ENCODE data around the gene RAD51B. TPM values are rescaled to one million over a fixed set of nuclear protein-coding genes. Genes with fewer than 3 reads are reported as not detected.
A peak's percentile ranks its signal among the peaks of the same experiment; 100 is the strongest.

The RAD51B gene
- total RNA-seq, 4 donors from 2014 or later = 12.6 to 26.4 (median 16.7) TPM

GRCh38 chr14:68316078-68316868 is 496.7 kb downstream of the RAD51B start:
- Histone ChIP-seq H3K36me3 (no peaks in the 10 kb centered on the region), H3K27ac (no peak overlapping the region), H3K9me3 (no peaks in the 10 kb centered on the region), H3K4me3 (no peak overlapping the region), H3K4me1 (peaks cover 0 to 72% (median 14%) of the 10 kb centered on the region in 4 donors), H3K27me3 (no peaks in the 10 kb centered on the region)
- TF ChIP-seq CTCF (IDR thresholded peaks at IDR 0.05) = no peak
- no peak for TF ChIP-seq EP300 (IDR thresholded peaks at IDR 0.05)
- no peak for TF ChIP-seq POLR2A (IDR thresholded peaks at IDR 0.05)
- DNase-seq (ENCODE audit: low spot score in 2 of 2) = no peak
- 61 to 66% methylated on average over 7 of the region's 7 CpGs for WGBS, 2 donors

- TF ChIP-seq EP300 (IDR thresholded peaks at IDR 0.05) (no peak), CTCF (IDR thresholded peaks at IDR 0.05) (no peak), POLR2A (IDR thresholded peaks at IDR 0.05) (no peak)
- DNase-seq (ENCODE audit: low spot score in 2 of 2) = no peak
- Histone ChIP-seq H3K4me1 (peaks cover 0 to 73% (median 15%) of the 10 kb centered on the region in 4 donors), H3K27me3 (no peaks in the 10 kb centered on the region), H3K36me3 (no peaks in the 10 kb centered on the region), H3K4me3 (no peak overlapping the region), H3K27ac (no peak overlapping the region), H3K9me3 (no peaks in the 10 kb centered on the region)
- 93% methylated on average over 3 of the region's 3 CpGs for WGBS, 2 donors
Measured at GRCh38 chr14:68317239-68317638, 497.7 kb downstream of the RAD51B start.

GRCh38 chr14:68318828-68319227 is 499.2 kb downstream of the RAD51B start:
- no peaks in the 10 kb centered on the region for H3K27me3 ChIP-seq
- H3K9me3 ChIP-seq = no peaks in the 10 kb centered on the region
- WGBS, 2 donors = 19% methylated on average over 2 of the region's 2 CpGs
- no peaks in the 10 kb centered on the region for H3K36me3 ChIP-seq
- peaks cover 0 to 75% (median 14%) of the 10 kb centered on the region in 4 donors for H3K4me1 ChIP-seq
- DNase-seq (ENCODE audit: low spot score in 2 of 2) = no peak
- TF ChIP-seq POLR2A (IDR thresholded peaks at IDR 0.05) = no peak
- TF ChIP-seq EP300 (IDR thresholded peaks at IDR 0.05) = peak in 1 of 2 donors; percentile 42
- no peak for TF ChIP-seq CTCF (IDR thresholded peaks at IDR 0.05)
- H3K27ac ChIP-seq = peak overlapping the region in 2 of 4 donors; percentile 21 to 49
- no peak overlapping the region for H3K4me3 ChIP-seq

GRCh38 chr14:68320495-68320894 is 500.9 kb downstream of the RAD51B start:
- Histone ChIP-seq H3K4me3 (no peak overlapping the region), H3K27me3 (no peaks in the 10 kb centered on the region), H3K9me3 (no peaks in the 10 kb centered on the region), H3K27ac (peak overlapping the region in 1 of 4 donors; percentile 5), H3K36me3 (no peaks in the 10 kb centered on the region), H3K4me1 (peaks cover 0 to 63% (median 10%) of the 10 kb centered on the region in 4 donors)
- no peak for DNase-seq (ENCODE audit: low spot score in 2 of 2)
- TF ChIP-seq EP300 (IDR thresholded peaks at IDR 0.05) = no peak
- no peak for TF ChIP-seq CTCF (IDR thresholded peaks at IDR 0.05)
- TF ChIP-seq POLR2A (IDR thresholded peaks at IDR 0.05) = no peak
- 33 to 43% methylated on average over 1 of the region's 1 CpG for WGBS, 2 donors

GRCh38 chr14:68322940-68323620 is 503.5 kb downstream of the RAD51B start:
- WGBS, 2 donors = 64 to 66% methylated on average over 4 of the region's 4 CpGs
- Histone ChIP-seq H3K4me1 (peaks cover 0 to 65% (median 19%) of the 10 kb centered on the region in 4 donors), H3K27ac (no peak overlapping the region), H3K4me3 (no peak overlapping the region), H3K36me3 (no peaks in the 10 kb centered on the region), H3K27me3 (no peaks in the 10 kb centered on the region), H3K9me3 (no peaks in the 10 kb centered on the region)
- no peak for TF ChIP-seq EP300 (IDR thresholded peaks at IDR 0.05)
- DNase-seq (ENCODE audit: low spot score in 2 of 2) = no peak

All from tibial nerve (tissue), 4 donors.